ENCODE data around the gene ELMO1. TPM values are rescaled to one million over a fixed set of nuclear protein-coding genes. Genes with fewer than 3 reads are reported as not detected.

ELMO1 gene
- polyA plus RNA-seq, 1 donor (not counting 4 experiments of a cell fraction or from before 2014, with no cell fraction given), result not detected

- Histone ChIP-seq H4K20me1 (ENCODE audit: control insufficient read depth, extremely low read depth, insufficient read depth, low read length) (no peaks in the 10 kb centered on the region), H3K9me3 (ENCODE audit: control insufficient read depth, low read depth, low read length) (no peaks in the 10 kb centered on the region), H3K79me2 (ENCODE audit: control insufficient read depth, insufficient read depth, low read length) (no peaks in the 10 kb centered on the region), H3K4me1 (ENCODE audit: control insufficient read depth, extremely low read depth, insufficient read depth, low read length) (no peaks in the 10 kb centered on the region), H3K9me1 (ENCODE audit: control insufficient read depth, extremely low read depth, insufficient read depth, low read length) (no peaks in the 10 kb centered on the region), H3K27ac (ENCODE audit: control insufficient read depth, insufficient read depth, low read length) (no peak overlapping the region), H3K9ac (ENCODE audit: control insufficient read depth, extremely low read depth, insufficient read depth, low read length) (no peak overlapping the region), H3K36me3 (ENCODE audit: control insufficient read depth in 2 of 2, extremely low read depth in 1 of 2, insufficient read depth in 2 of 2, low read length in 2 of 2) (no peaks in the 10 kb centered on the region), H3K27me3 (ENCODE audit: control insufficient read depth, extremely low read depth, insufficient read depth, low read length) (no peaks in the 10 kb centered on the region), H2AFZ (ENCODE audit: control insufficient read depth, low read length) (no peak overlapping the region), H3K4me2 (ENCODE audit: control insufficient read depth, extremely low read depth, insufficient read depth, low read depth, low read length) (no peak overlapping the region), H3K4me3 (ENCODE audit: control insufficient read depth in 2 of 3, extremely low read depth in 1 of 3, insufficient read depth in 2 of 3, low read depth in 1 of 3, low read length in 3 of 3) (no peak overlapping the region)
- FAIRE-seq (no peak), DNase-seq (ENCODE audit: low read depth, low spot score) (no peak)
- dilution Hi-C loops (cut with MboI; ENCODE audit: extremely low pct_ligation_motif_present, low sequenced_read_pairs), result no loop called here
- TF ChIP-seq EZH2 (IDR thresholded peaks at IDR 0.05; ENCODE audit: low read length) (no peak), CTCF (optimal IDR thresholded peaks at IDR 0.05 in 1 of 3, IDR thresholded peaks at IDR 0.05 in 1 of 3, conservative IDR thresholded peaks at IDR 0.05 in 1 of 3; ENCODE audit: extremely low read depth in 1 of 3, insufficient read depth in 2 of 3, low read length in 3 of 3) (no peak)
These were observed 212.9 kb downstream of the ELMO1 start for GRCh38 chr7:37235813-37236212.

GRCh38 chr7:37234928-37235327 lies 213.7 kb downstream of the ELMO1 start:
- no peak overlapping the region for H3K4me3 ChIP-seq (ENCODE audit: control insufficient read depth in 2 of 3, extremely low read depth in 1 of 3, insufficient read depth in 2 of 3, low read depth in 1 of 3, low read length in 3 of 3)
- dilution Hi-C loops (cut with MboI; ENCODE audit: extremely low pct_ligation_motif_present, low sequenced_read_pairs), result no loop called here
- H3K4me2 ChIP-seq (ENCODE audit: control insufficient read depth, extremely low read depth, insufficient read depth, low read depth, low read length), result no peak overlapping the region
- H3K79me2 ChIP-seq (ENCODE audit: control insufficient read depth, insufficient read depth, low read length), result no peaks in the 10 kb centered on the region
- no peak overlapping the region for H3K27ac ChIP-seq (ENCODE audit: control insufficient read depth, insufficient read depth, low read length)
- no peak for FAIRE-seq
- no peaks in the 10 kb centered on the region for H3K27me3 ChIP-seq (ENCODE audit: control insufficient read depth, extremely low read depth, insufficient read depth, low read length)
- no peaks in the 10 kb centered on the region for H3K36me3 ChIP-seq (ENCODE audit: control insufficient read depth in 2 of 2, extremely low read depth in 1 of 2, insufficient read depth in 2 of 2, low read length in 2 of 2)
- H2AFZ ChIP-seq (ENCODE audit: control insufficient read depth, low read length), result no peak overlapping the region
- DNase-seq (ENCODE audit: low read depth, low spot score), result no peak
- no peaks in the 10 kb centered on the region for H4K20me1 ChIP-seq (ENCODE audit: control insufficient read depth, extremely low read depth, insufficient read depth, low read length)
- no peak overlapping the region for H3K9ac ChIP-seq (ENCODE audit: control insufficient read depth, extremely low read depth, insufficient read depth, low read length)
- no peaks in the 10 kb centered on the region for H3K9me1 ChIP-seq (ENCODE audit: control insufficient read depth, extremely low read depth, insufficient read depth, low read length)
- no peaks in the 10 kb centered on the region for H3K9me3 ChIP-seq (ENCODE audit: control insufficient read depth, low read depth, low read length)
- H3K4me1 ChIP-seq (ENCODE audit: control insufficient read depth, extremely low read depth, insufficient read depth, low read length), result no peaks in the 10 kb centered on the region
- TF ChIP-seq CTCF (optimal IDR thresholded peaks at IDR 0.05 in 1 of 3, IDR thresholded peaks at IDR 0.05 in 1 of 3, conservative IDR thresholded peaks at IDR 0.05 in 1 of 3; ENCODE audit: extremely low read depth in 1 of 3, insufficient read depth in 2 of 3, low read length in 3 of 3) (peak in 2 of 3 experiments; percentile 38 to 62), EZH2 (IDR thresholded peaks at IDR 0.05; ENCODE audit: low read length) (no peak)

Measured in keratinocyte (primary cell).